HG02885 (cell line): ENCODE measurements around the gene MAPK7.

Source experiments
- ATAC-seq: cut with Tn5 transposase; IDR thresholded peaks from one replicate; pipeline ENCODE4 v1.9.1; 2021; ENCODE audit warnings: mild to moderate bottlenecking; ENCODE audit not compliant: unreplicated experiment, poor library complexity

MAPK7 gene

DNA sequence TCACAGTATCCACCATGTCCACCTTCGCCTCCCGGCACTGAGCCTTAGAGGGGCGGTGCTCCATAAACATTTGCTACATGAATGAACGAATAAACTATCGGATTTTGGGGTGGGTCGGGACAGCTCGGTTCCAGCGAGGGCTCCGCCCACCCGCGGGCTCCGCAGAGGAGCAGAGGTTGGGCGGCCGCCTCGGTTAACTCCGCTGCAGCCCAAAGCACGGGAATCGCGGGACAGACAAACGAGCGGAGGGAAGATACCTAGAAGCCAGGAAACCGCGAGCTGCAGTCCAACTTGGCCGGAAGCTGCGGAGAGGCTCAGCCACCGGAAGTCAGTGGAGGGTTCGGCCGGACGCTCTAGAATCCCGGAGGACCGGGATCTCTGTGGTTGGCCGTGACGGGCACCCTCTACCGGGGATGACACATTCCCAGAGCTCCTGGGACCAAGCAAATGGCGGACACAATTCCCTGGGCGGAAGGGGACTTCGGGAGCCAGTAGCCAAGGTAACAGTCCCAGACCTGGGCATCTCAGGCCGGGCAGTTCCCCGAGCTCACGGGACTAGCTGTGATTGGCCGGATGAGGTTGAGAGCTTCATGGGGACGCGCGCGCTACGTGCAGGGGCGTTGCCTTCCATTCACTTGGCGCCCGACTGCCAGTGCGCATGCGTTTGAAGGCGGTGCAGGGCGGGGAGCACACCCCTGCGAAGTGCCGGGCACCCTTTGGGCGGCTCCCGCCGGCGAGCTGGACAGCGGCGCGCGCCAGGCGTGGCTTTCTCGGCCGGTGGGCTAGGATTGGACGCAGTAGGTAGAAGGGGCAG, 489 bp upstream of the MAPK7 start:
- peak; percentile 94 for ATAC-seq

GRCh38 chr17:19379361-19380065, 1.2 kb downstream of the MAPK7 start:
- ATAC-seq: no peak

GRCh38 chr17:19380481-19381301, 2.4 kb downstream of the MAPK7 start:
- ATAC-seq: no peak

DNA sequence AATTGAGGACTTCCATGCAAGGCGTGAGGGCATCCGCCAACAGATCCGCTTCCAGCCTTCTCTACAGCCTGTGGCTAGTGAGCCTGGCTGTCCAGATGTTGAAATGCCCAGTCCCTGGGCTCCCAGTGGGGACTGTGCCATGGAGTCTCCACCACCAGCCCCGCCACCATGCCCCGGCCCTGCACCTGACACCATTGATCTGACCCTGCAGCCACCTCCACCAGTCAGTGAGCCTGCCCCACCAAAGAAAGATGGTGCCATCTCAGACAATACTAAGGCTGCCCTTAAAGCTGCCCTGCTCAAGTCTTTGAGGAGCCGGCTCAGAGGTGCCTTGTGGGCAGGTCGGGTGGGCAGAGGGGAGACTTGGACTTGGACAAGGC, 3.1 kb downstream of the MAPK7 start:
- no peak for ATAC-seq

- no peak for ATAC-seq
Measured at GRCh38 chr17:19381741-19382444, 3.6 kb downstream of the MAPK7 start.

DNA sequence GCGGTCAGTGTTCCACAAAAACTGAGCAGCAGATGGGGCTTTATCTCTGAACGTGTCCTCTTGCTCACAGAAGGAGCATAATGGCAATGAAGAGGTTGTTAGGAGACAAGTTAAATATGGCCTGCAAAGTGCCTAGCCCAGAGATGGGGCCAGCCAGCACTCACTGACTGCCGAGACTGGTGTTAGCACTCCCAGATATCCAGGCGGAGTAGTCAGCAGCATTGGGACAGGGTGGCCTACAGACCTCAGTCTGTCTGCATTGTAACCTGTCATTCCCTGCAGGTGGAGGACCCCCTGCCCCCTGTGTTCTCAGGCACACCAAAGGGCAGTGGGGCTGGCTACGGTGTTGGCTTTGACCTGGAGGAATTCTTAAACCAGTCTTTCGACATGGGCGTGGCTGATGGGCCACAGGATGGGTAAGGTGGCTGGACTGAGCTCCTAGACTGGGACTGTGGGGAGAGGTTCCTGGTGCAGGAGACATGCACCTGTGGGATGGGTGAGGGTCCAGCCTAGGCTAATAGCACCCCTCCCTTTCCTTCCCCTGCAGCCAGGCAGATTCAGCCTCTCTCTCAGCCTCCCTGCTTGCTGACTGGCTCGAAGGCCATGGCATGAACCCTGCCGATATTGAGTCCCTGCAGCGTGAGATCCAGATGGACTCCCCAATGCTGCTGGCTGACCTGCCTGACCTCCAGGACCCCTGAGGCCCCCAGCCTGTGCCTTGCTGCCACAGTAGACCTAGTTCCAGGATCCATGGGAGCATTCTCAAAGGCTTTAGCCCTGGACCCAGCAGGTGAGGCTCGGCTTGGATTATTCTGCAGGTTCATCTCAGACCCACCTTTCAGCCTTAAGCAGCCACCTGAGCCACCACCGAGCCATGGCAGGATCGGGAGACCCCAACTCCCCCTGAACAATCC, 4.5 kb downstream of the MAPK7 start:
- ATAC-seq: no peak

DNA sequence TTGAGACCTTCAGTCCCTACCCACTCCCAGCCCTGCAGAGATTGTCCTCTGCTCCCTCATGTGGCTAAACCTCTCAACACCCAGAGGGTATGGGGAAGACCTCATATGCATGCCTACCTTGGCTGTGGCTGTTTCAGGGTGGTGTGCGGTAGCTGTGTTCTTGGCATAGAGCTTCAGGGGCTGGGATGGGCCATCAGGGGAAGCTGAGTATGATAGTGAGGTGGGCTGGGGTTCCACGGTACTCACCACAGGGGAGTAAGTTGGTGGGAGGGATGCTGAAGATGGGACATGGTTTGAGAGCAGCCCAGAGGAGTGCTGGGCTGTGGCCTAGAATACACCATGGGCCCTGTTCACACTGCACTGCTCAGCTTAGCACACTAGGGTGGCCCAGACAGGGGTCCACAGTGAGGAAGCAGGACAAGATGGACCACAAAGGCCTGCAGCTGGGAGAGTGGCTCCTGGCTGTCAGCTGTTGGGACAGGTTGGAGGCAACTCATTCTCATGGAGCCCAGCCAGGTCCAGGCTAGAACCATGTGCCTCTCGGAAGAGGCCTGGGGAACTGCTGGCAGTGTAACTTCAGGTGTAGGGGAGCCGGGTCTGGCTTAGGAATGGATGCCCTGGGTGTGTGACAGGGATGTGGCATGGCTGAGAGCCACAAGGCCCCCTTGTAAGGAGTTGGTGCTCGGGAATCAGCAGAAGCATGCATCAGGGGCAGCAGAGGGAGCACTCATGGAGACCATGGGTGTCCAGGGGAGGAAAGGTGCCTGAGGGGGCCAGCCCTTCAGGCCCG, 5.6 kb downstream of the MAPK7 start:
- no peak for ATAC-seq

GRCh38 chr17:19384723-19385391, 6.6 kb downstream of the MAPK7 start:
- no peak for ATAC-seq

DNA sequence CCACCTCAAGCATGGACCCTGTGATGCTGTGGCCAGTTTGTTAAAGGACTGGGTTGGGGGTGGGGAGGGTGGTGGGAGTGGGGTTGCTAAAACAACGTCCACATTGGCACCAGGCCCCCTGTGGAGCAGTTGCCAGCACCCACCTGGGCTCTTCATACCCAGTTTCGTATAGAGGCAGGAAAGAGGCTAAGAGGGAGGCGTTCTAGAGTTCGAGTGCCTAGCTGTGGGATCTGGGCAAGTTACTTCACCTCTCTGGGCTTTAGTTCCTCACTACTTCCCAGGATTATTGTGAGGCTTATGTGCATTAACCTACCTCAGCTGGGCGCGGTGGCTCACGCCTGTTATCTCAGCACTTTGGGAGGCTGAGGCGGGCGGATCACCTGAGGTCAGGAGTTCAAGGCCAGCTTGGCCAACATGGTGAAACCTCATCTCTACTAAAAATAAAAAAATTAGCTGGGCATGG, 7.3 kb downstream of the MAPK7 start:
- no peak for ATAC-seq

- no peak for ATAC-seq
Measured at GRCh38 chr17:19386051-19386929, 8.0 kb downstream of the MAPK7 start.

DNA sequence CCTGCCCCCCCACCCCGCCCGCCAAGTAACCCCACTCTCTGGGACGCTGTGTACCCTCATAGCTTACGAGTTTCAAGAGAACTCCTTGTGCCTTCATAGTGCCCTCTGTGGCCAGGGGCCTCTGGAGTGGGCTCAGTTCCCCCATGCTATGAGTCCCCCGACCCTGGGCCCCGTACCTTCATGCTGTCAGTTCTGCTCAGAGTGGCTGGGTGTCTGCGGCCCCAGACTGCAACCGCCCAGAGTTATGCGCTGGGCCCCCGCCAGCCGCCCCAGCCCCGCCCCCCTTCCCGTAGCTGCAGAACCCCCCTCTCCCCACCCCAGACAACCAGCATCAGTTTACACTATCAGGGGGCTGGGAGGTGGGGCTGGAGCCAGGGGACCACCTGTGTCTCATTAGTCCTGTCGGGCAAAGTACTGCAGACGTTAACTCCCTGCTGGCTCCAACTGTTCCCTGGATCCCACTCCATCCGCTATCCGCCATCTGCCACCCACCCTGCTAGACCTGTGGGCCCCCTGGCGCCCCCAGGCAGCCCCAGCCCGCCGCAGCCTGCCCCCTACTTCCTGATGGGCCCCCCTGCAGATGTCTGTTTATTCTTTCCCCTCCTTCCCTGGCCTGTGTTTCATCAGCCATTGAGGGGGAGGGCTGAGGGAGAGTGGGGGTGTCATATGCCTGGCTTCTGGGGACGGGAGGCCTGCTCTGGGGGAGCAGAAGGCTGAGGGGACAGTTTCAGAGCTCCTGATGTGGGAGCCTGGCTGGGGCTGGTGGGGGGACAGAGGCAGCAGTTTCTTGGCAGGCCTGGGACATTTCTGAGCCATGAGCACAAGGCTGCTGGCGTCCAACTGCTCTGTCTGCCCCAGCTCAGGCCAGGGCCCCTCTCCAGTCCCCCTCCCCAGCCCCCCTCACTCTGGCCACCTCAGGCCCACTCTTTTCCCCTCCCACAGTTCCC, 8.9 kb downstream of the MAPK7 start, which contains the start of gene MFAP4:
Gene MFAP4 (minus strand): TSS at position 217 of the 947 bp plus-strand sequence. CDS start 35 bp downstream, at position 182.
- ATAC-seq: no peak

- ATAC-seq: no peak
Measured at GRCh38 chr17:19387921-19388521, 9.7 kb downstream of the MAPK7 start.

DNA sequence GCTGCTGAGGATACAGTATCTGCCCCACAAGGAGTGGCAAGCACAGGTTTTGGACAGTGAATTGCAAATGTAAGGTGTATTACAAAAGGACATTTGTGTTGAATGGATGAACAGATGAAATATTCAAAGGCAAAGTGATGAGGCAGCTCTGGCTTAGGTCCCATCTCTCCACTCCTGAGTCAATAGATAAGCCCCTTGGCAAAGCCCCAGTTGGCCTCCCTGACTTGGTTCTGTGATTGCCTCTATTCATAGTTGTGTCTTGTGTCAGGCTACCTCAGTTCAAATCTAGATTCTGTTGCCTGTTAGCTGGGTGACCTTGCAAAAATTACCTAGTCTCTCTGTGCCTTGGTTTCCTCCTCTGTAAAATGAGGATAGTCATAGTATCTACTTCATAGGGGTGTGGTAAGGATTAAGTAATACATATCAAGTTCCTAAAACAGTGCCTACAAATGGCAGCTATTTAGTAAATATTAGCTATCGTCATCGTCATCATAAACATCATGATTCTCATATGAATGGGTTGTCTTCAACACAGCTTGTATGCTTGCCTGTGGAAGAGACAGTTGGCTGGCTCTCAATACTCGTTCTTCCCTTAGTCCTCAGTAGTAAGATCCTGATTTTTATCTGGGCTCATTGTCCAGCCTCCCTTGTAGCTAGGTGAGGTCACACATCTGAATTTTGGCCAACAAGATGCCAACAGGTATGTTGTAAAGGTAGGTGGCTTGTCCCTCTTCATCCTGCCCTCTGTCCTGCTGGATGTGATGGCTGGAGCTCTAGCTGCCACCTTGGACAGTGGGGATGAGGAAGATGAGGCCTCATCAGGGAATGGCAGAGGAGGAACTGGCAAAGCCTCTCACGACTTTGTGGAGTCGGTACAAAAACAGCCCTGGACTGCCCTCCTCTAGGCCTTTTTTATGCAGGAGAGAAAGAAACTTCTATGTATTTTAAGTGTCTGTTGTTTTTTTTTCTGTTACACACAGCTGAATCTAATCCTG, 10.8 kb downstream of the MAPK7 start:
- no peak for ATAC-seq

DNA sequence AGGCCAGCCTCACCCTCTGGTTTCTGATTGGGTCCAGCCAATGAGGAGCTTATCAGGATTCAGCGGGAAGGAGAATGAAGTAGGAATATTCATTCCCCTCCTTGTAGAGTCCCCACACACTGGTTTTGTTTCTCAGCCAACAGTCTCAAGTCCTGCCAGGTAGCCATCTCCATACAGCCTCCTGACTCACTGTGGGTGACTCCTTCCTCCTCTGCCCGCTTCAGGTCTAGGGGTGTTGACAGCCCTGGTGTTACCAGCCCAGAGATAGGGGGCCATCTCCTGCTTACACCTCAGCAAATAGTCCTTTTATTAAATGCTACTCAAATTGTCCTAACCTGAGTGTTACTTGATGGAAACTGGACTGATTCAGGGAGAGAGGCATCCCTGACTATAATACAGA, 12.7 kb downstream of the MAPK7 start:
- no peak for ATAC-seq
